ENCODE measurements around the gene CFAP58. TPM values are rescaled to one million over a fixed set of nuclear protein-coding genes. Genes with fewer than 3 reads are reported as not detected.

CFAP58 gene
- total and polyA plus RNA-seq, 7 experiments from 2014 or later = 0.17 TPM; not detected in 6

DNA sequence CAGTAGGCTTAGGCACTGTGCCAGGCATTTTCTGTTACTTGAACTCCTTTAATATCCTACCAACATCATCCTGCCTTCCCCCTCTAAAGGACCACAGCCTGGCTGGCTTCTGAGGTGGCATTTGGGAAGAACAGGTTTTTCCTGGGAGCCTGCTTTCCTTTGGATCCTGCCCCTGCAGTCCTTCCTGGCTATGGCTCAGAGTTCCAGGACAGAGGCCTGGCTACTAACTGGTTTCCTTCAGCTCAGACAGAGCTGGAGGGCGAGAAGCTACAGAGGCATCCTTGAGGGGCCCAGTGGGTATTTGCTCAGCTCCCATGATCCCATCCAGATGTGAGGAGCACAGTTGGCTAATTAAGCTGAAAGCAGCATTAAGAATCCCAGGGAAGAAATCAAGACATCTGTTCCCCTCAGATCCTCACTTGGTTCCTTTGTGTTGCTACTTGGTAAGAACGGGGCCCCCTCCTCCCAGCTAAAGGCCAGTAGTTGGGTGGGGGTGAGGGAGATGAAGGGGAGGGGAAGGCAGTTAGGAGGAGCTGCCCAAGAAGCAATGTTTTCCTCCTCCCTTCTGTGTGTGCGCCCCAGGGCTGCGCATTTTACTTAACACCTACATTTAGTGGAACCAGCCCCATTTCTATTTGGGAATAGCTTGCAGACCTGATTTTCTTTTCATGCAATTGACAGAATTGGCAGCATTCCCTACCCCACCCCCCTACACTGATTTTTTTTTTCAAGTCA lies 144.9 kb downstream of the CFAP58 start:
- no peaks in the 10 kb centered on the region for H3K36me3 Mint-ChIP-seq

DNA sequence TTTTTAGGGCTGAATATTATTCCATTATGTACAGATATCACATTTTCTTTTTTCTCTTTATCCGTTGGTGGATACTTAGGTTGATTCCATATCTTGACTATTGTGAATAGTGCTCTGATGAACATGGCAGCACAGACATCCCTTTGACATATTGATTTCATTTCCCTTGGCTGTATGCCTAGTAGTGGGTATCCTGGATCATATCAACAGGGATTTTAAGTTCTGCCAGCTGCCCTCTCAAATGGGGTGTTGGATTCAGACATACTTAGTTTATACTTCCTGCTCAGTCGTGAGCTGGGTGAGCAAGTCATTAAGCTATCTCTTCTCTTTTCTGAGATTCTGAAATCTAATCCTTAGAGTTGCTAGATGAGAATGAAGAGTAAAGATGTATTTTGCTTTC lies 147.8 kb downstream of the CFAP58 start:
- Mint-ChIP-seq H3K36me3 (no peaks in the 10 kb centered on the region), H3K27ac (no peak overlapping the region), H3K4me1 (peaks cover 0 to 2% (median 0%) of the 10 kb centered on the region in 7 donors), H3K27me3 (peaks cover 0 to 15% (median 7%) of the 10 kb centered on the region in 5 donors), H3K4me3 (no peak overlapping the region), H3K9me3 (no peaks in the 10 kb centered on the region)
- intact Hi-C loops (cut with micrococcal nuclease) = no loop called here
- POLR2A ChIA-PET = no interaction called here
- Histone ChIP-seq H3K27me3 (ENCODE audit: control insufficient read depth in 2 of 2, insufficient read depth in 2 of 2, low read length in 2 of 2) (no peaks in the 10 kb centered on the region), H3K4me3 (ENCODE audit: low read length) (no peak overlapping the region), H3K9me3 (ENCODE audit: control insufficient read depth in 2 of 3, low read length in 3 of 3) (no peaks in the 10 kb centered on the region), H3K27ac (ENCODE audit: low read depth, low read length) (no peak overlapping the region), H3K36me3 (ENCODE audit: control insufficient read depth in 2 of 3, insufficient read depth in 3 of 3, low read length in 3 of 3) (no peaks in the 10 kb centered on the region), H3K4me1 (ENCODE audit: control insufficient read depth in 2 of 2, insufficient read depth in 2 of 2, low read length in 2 of 2) (no peaks in the 10 kb centered on the region)
- CTCF ChIA-PET = no interaction called here
- no peak for DNase-seq
- no peak for ATAC-seq

More for the DNA sequence above, 144.9 kb downstream of the CFAP58 start:
- Mint-ChIP-seq H3K27ac (no peak overlapping the region), H3K4me3 (no peak overlapping the region), H3K27me3 (peaks cover 7 to 15% (median 9%) of the 10 kb centered on the region in 5 donors), H3K9me3 (peaks cover 0 to 2% (median 0%) of the 10 kb centered on the region in 11 donors), H3K4me1 (peaks cover 0 to 2% (median 0%) of the 10 kb centered on the region in 7 donors)
- DNase-seq (no peak), ATAC-seq (no peak)
- ChIA-PET POLR2A (interaction anchor here (0.5 kb wide), 1 partner anchor 500 kb away, joined by 4 read pairs; no protein-coding TSS in a partner anchor), CTCF (interaction anchor here (1.0 kb wide), 1 partner anchor 8 kb away, joined by 3 read pairs; no protein-coding TSS in a partner anchor)
- Histone ChIP-seq H3K36me3 (ENCODE audit: control insufficient read depth in 2 of 3, insufficient read depth in 3 of 3, low read length in 3 of 3) (no peaks in the 10 kb centered on the region), H3K27me3 (ENCODE audit: control insufficient read depth in 2 of 2, insufficient read depth in 2 of 2, low read length in 2 of 2) (no peaks in the 10 kb centered on the region), H3K4me3 (ENCODE audit: low read length) (no peak overlapping the region), H3K27ac (ENCODE audit: low read depth, low read length) (no peak overlapping the region), H3K4me1 (ENCODE audit: control insufficient read depth in 2 of 2, insufficient read depth in 2 of 2, low read length in 2 of 2) (no peaks in the 10 kb centered on the region), H3K9me3 (ENCODE audit: control insufficient read depth in 2 of 3, low read length in 3 of 3) (no peaks in the 10 kb centered on the region)
- intact Hi-C loops (cut with micrococcal nuclease) = no loop called here

DNA sequence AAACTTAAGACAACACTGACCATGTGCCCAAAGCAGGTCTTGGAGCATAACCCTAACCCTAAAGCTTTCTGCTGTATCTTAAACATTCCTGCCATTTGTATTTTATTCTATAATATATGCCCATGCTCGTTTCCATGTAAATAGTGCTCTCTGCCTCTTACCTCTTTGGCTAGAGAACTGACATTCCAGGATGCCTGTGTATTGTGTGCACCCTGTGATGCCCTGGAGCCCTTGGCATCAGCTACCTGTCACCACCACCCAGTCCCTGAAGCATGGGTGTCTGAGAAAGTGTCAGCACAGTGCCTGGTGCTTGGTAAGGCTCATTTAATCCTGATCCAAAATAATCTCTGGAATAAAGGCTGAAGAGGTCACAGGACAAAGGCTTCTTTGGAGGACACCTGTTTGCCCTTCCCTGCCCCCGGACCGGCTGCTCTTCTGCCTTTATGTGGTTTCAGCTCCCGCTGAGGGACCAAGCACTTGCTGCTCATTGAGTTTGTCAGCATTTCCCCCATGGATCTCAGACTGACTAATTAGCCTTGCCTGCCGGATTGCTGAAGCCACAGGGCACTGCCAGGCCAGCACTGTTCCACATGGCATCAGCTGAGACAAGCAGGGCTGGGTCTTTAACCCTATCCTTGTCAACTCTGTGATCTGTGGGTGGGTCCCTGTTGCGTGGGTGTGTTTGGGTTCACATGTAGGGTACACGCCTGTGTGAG lies 148.4 kb downstream of the CFAP58 start:
- ATAC-seq = no peak
- peaks cover 0 to 20% (median 5%) of the 10 kb centered on the region in 5 donors for H3K27me3 Mint-ChIP-seq

DNA sequence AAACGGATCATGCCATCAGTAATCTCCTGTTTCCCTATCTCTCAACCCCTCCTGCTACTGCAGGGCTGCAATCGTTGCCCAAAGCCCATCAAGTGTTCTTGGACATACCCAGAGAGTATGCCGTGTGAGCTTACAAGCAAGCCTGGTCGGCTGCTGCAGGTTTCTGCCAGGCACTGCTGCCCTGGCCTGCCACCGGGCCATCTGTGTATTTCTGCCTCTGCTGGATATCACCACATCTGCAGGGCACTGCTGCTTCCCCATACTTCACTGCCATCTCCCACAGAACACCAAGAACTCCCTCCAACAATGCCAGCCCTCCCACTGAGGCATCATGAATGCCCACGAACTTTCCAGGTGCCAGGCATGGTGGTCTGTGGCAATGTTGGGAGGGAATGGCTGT lies 149.3 kb downstream of the CFAP58 start:
- Histone ChIP-seq H3K9me3 (ENCODE audit: control insufficient read depth in 2 of 3, low read length in 3 of 3) (no peaks in the 10 kb centered on the region), H3K4me1 (ENCODE audit: control insufficient read depth in 2 of 2, insufficient read depth in 2 of 2, low read length in 2 of 2) (no peaks in the 10 kb centered on the region), H3K36me3 (ENCODE audit: control insufficient read depth in 2 of 3, insufficient read depth in 3 of 3, low read length in 3 of 3) (no peaks in the 10 kb centered on the region), H3K27me3 (ENCODE audit: control insufficient read depth in 2 of 2, insufficient read depth in 2 of 2, low read length in 2 of 2) (no peaks in the 10 kb centered on the region), H3K4me3 (ENCODE audit: low read length) (no peak overlapping the region), H3K27ac (ENCODE audit: low read depth, low read length) (no peak overlapping the region)
- ChIA-PET CTCF (no interaction called here), POLR2A (interaction anchor here (0.8 kb wide), 1 partner anchor 12 kb away, joined by 3 read pairs; no protein-coding TSS in a partner anchor)
- H3K27ac Mint-ChIP-seq = no peak overlapping the region
- no peak for DNase-seq
- H3K4me3 Mint-ChIP-seq = no peak overlapping the region
- no peak for ATAC-seq
- peaks cover 0 to 2% (median 0%) of the 10 kb centered on the region in 7 donors for H3K4me1 Mint-ChIP-seq
- intact Hi-C loops (cut with micrococcal nuclease) = no loop called here
- H3K27me3 Mint-ChIP-seq = peaks cover 4 to 26% (median 10%) of the 10 kb centered on the region in 5 donors
- H3K9me3 Mint-ChIP-seq = no peaks in the 10 kb centered on the region
- no peaks in the 10 kb centered on the region for H3K36me3 Mint-ChIP-seq

More for the DNA sequence above, 148.4 kb downstream of the CFAP58 start:
- Mint-ChIP-seq H3K9me3 (no peaks in the 10 kb centered on the region), H3K36me3 (no peaks in the 10 kb centered on the region), H3K27ac (no peak overlapping the region), H3K4me1 (peaks cover 0 to 2% (median 0%) of the 10 kb centered on the region in 7 donors), H3K4me3 (no peak overlapping the region)
- no peak overlapping the region for H3K4me3 ChIP-seq (ENCODE audit: low read length)
- H3K27me3 ChIP-seq (ENCODE audit: control insufficient read depth in 2 of 2, insufficient read depth in 2 of 2, low read length in 2 of 2) = no peaks in the 10 kb centered on the region
- DNase-seq = no peak
- H3K27ac ChIP-seq (ENCODE audit: low read depth, low read length) = no peak overlapping the region
- CTCF ChIA-PET = no interaction called here
- no peaks in the 10 kb centered on the region for H3K36me3 ChIP-seq (ENCODE audit: control insufficient read depth in 2 of 3, insufficient read depth in 3 of 3, low read length in 3 of 3)
- H3K9me3 ChIP-seq (ENCODE audit: control insufficient read depth in 2 of 3, low read length in 3 of 3) = no peaks in the 10 kb centered on the region
- intact Hi-C loops (cut with micrococcal nuclease) = no loop called here
- H3K4me1 ChIP-seq (ENCODE audit: control insufficient read depth in 2 of 2, insufficient read depth in 2 of 2, low read length in 2 of 2) = no peaks in the 10 kb centered on the region
- POLR2A ChIA-PET = no interaction called here

Other genes with a start within 250 kb of the CFAP58 start
- gene SFR1, start 231.7 kb upstream of the CFAP58 start, total RNA-seq = 10 to 100 TPM; 12.0 to 15.3 (median 14.2) TPM
- gene SFR1, start 231.7 kb upstream of the CFAP58 start, polyA plus RNA-seq = 10 to 100 TPM; 10.1 to 19.8 TPM
- gene CFAP43, start 121.5 kb upstream of the CFAP58 start, total RNA-seq = under 1 TPM in 1 of 5 experiments, not detected in 4; 0.17 TPM
- gene CFAP43, start 121.5 kb upstream of the CFAP58 start, polyA plus RNA-seq = under 1 TPM in 1 of 2 donors, not detected in 1; 0.14 TPM
- 100 to 1,000 TPM in 1 of 5 experiments, 10 to 100 TPM in 4; 28.1 to 129 (median 49.1) TPM for gene GSTO1, start 98.9 kb upstream of the CFAP58 start, total RNA-seq
- 100 to 1,000 TPM; 116 to 141 TPM for gene GSTO1, start 98.9 kb upstream of the CFAP58 start, polyA plus RNA-seq
- gene GSTO2, start 84.6 kb upstream of the CFAP58 start, total RNA-seq = 1 to 10 TPM; 1.1 to 2.5 (median 1.4) TPM
- 1 to 10 TPM; 1.0 to 1.3 TPM for gene GSTO2, start 84.6 kb upstream of the CFAP58 start, polyA plus RNA-seq
- gene ITPRIP, start 15.4 kb upstream of the CFAP58 start, total RNA-seq = 100 to 1,000 TPM in 1 of 5 experiments, 10 to 100 TPM in 4; 20.0 to 129 (median 27.8) TPM
- gene ITPRIP, start 15.4 kb upstream of the CFAP58 start, polyA plus RNA-seq = 10 to 100 TPM; 17.8 to 18.0 TPM

All from naive thymus-derived CD4-positive, alpha-beta T cell (primary cell).